KOPT-K1 (cell line): ENCODE data around the gene STAMBPL1.

Experiments
- H3K27ac ChIP-seq: fragments of 200-600 bp; sonication (generic); 2 replicates; pipeline ENCODE4 v1.5.1; 2016; ENCODE audit warnings: antibody characterized with exemption, mild to moderate bottlenecking, low read depth, low read length; ENCODE audit not compliant: poor library complexity, severe bottlenecking
- H3K36me3 ChIP-seq: fragments of 200-600 bp; sonication (generic); 2 replicates; pipeline ENCODE4 v1.5.1; 2017; ENCODE audit warnings: antibody characterized with exemption, mild to moderate bottlenecking, low read length, moderate library complexity; ENCODE audit not compliant: insufficient read depth
- H3K9me3 ChIP-seq: fragments of 200-600 bp; sonication (generic); 2 replicates; pipeline ENCODE4 v1.5.1; 2017; ENCODE audit warnings: antibody characterized with exemption, low read length, mild to moderate bottlenecking; ENCODE audit not compliant: insufficient read depth, poor library complexity, severe bottlenecking

The STAMBPL1 gene

GRCh38 chr10:88957381-88957780, 77.3 kb downstream of the STAMBPL1 start:
- Histone ChIP-seq H3K27ac (no peak overlapping the region), H3K36me3 (no peaks in the 10 kb centered on the region), H3K9me3 (no peaks in the 10 kb centered on the region)

DNA sequence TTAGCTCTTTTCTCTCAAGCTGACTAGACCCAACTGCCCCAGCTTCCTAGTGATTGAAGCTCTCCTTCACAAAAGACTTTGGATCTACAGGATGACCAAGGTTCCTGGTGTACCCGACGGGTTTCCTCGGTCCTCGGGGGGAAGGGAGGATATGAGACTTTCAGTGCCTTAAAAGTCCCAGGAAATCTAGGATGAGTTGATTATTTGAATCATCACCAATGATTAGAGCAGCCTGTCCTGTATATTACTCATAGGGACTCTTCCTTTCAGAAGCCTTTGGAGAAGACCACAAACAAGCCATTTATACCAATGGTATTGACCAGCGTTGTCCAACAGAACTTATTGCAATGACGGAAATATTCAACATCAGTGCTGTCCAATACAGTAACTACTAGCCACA, 78.7 kb downstream of the STAMBPL1 start:
- no peaks in the 10 kb centered on the region for H3K9me3 ChIP-seq
- no peak overlapping the region for H3K27ac ChIP-seq

GRCh38 chr10:88960802-88961201, 80.8 kb downstream of the STAMBPL1 start:
- H3K27ac ChIP-seq, result no peak overlapping the region
- H3K9me3 ChIP-seq, result no peaks in the 10 kb centered on the region
- no peaks in the 10 kb centered on the region for H3K36me3 ChIP-seq

More for the DNA sequence above, 78.7 kb downstream of the STAMBPL1 start:
- no peaks in the 10 kb centered on the region for H3K36me3 ChIP-seq

DNA sequence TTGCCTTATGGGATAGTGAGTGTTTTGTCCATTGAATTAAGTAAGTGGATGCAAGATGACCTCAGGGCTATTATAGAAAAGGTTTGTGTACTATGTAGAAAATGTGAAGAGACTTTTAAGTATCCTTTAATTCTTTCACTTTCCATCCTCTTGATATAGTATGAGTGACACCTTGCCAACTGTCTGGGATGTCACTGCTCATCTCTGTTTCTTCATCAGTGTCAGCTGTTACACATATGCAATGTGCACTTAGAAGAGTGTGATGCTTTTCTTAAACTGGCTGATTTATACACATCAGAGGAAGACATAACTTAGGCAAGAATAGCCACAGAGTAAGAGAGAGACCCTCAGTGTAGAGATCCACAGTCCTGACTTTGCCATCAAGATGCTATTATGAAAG, 81.2 kb downstream of the STAMBPL1 start:
- no peak overlapping the region for H3K27ac ChIP-seq
- H3K9me3 ChIP-seq, result no peaks in the 10 kb centered on the region
- no peaks in the 10 kb centered on the region for H3K36me3 ChIP-seq

DNA sequence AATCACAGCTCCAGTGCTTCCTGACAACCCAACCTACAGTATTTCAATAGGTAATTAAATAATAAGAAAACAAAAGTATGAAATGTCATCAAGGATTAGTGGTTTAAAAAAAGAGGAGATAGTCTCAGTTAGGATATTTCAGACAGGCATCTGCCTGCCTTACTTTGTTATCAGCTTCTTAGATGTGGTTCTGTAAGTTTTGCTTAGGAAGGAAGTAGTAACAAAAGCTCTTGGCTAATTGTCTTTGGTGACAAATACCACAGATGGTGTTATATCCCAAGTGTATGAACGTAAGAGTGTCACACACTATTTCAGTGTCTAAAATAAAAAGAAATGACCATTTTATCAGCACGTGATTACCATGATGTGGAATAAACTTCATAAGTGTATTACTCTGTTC, 82.3 kb downstream of the STAMBPL1 start:
- H3K9me3 ChIP-seq, result no peaks in the 10 kb centered on the region
- no peaks in the 10 kb centered on the region for H3K36me3 ChIP-seq
- H3K27ac ChIP-seq, result no peak overlapping the region

- Histone ChIP-seq H3K36me3 (no peaks in the 10 kb centered on the region), H3K27ac (no peak overlapping the region), H3K9me3 (no peaks in the 10 kb centered on the region)
Observed at GRCh38 chr10:88963318-88963717, 83.3 kb downstream of the STAMBPL1 start.

GRCh38 chr10:88964360-88964759, 84.3 kb downstream of the STAMBPL1 start:
- H3K27ac ChIP-seq, result no peak overlapping the region
- H3K36me3 ChIP-seq, result no peaks in the 10 kb centered on the region
- H3K9me3 ChIP-seq, result no peaks in the 10 kb centered on the region

- no peaks in the 10 kb centered on the region for H3K36me3 ChIP-seq
- no peaks in the 10 kb centered on the region for H3K9me3 ChIP-seq
- H3K27ac ChIP-seq, result no peak overlapping the region
Observed at GRCh38 chr10:88964869-88965415, 84.9 kb downstream of the STAMBPL1 start.

DNA sequence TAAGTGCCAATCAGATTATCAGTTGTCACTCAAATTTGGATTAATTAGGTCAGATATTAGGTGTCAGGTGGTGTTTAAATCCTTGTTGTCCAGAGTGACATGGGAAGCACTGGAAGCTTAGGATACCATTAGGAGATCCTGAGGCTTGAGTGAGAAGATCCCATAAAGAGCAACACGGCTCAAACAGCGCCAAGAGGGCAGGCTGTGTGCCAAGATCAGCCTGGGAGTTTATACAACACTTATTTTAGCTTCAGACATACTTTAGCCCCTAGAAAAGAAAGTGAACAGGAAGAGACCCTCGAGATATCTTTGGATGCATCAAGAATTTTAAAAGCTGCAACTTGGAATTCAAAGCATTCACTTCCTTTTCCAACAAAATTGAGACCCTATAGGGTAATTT, 86.8 kb downstream of the STAMBPL1 start:
- Histone ChIP-seq H3K27ac (no peak overlapping the region), H3K9me3 (no peaks in the 10 kb centered on the region), H3K36me3 (no peaks in the 10 kb centered on the region)

GRCh38 chr10:88968391-88968790, 88.3 kb downstream of the STAMBPL1 start:
- Histone ChIP-seq H3K27ac (no peak overlapping the region), H3K36me3 (no peaks in the 10 kb centered on the region)

DNA sequence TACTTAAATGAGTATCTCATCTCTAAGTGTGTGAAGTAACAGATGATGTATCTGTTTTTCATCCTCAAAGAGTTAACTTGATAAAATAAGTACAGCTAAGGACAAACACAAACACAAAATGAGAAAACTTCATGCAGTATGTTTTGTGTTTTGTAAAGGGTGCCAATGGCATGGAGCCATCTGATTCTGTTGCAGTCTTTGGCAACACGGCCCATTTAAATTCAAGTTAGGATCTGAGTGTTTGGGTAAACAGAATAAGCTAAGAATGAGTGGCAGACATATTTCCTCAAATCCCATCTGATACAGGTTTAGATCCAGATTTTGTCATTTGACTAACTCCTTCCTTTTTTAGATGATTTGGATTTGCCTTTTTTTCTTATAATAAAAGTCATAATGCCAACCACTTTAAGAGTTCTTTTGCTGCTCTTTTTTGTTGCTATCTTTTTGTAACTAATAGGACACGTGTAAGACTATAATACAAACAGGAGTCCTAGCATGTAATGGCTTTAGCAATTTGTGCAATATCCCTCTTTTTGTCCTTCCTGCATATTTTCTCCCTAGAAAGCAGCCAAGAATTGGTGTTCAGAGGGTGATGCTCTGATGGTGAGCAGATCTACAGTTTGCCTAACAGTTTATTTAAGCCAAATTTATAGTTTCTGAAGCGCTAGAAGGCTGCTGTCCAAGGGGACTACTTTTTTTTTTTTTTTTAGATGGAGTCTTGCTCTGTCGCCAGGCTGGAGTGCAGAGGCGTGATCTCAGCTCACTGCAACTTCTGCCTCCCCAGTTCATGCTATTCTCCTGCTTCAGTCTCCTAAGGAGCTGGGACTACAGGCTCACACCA, 91.4 kb downstream of the STAMBPL1 start:
- H3K36me3 ChIP-seq, result no peaks in the 10 kb centered on the region
- H3K27ac ChIP-seq, result no peak overlapping the region
- H3K9me3 ChIP-seq, result no peaks in the 10 kb centered on the region

More at GRCh38 chr10:88968391-88968790, 88.3 kb downstream of the STAMBPL1 start:
- no peaks in the 10 kb centered on the region for H3K9me3 ChIP-seq
